Endothelial cell of umbilical vein (primary cell): ENCODE results near the gene ZSWIM6. TPM values are rescaled to one million over a fixed set of nuclear protein-coding genes. Genes with fewer than 3 reads are reported as not detected.

Source experiments
- BruUV-seq: library from RNA; stranded (reverse); fragments of 400-500 nt; replicated peaks from 2 replicates; lab custom pipeline; 2021; lab: Mats Ljungman, UMichigan
- CTCF ChIA-PET: fragments of 300-600, 350-600 bp; sonication (Branson Sonifier 250); formaldehyde crosslinking; loops from one replicate; lab custom pipeline; 2021; ENCODE audit warnings: antibody characterized with exemption, inconsistent platforms; lab: Charles Lee
- POLR2A ChIA-PET: fragments of 300-600, 350-600 bp; sonication (Branson Sonifier 250); formaldehyde crosslinking; loops from one replicate; lab custom pipeline; 2021; ENCODE audit warnings: antibody characterized with exemption, inconsistent platforms; lab: Charles Lee
- DNase-seq: peaks from one replicate; pipeline ENCODE4 v3.0.0-alpha.2; 2011; ENCODE audit warnings: low read depth, low spot score
- FAIRE-seq: peaks from 2 replicates; lab custom pipeline; 2011; peaks lifted over from hg19 to GRCh38; lab: Jason Lieb, UNC
- H2AFZ ChIP-seq: 2 replicates; pipeline ENCODE4 v1.6.0; 2012; ENCODE audit warnings: low read depth, low read length, control low read depth, inconsistent platforms
- H3K27ac ChIP-seq: 2 replicates; pipeline ENCODE4 v1.5.1; 2011; ENCODE audit warnings: low read depth, mild to moderate bottlenecking, control low read depth, low read length, moderate library complexity; ENCODE audit not compliant: insufficient read depth
- H3K27me3 ChIP-seq, 2 experiments: 2 replicates each; pipeline versions ENCODE4 v1.6.0 to v1.6.1; 2011; ENCODE audit warnings: low read length in 2 of 2, mixed read lengths in 1 of 2; ENCODE audit not compliant: control insufficient read depth in 2 of 2, insufficient read depth in 2 of 2
- H3K36me3 ChIP-seq, 2 experiments: 2 replicates in 1 of 2; 3 replicates in 1 of 2; pipeline ENCODE4 v1.5.1; 2011; ENCODE audit warnings: low read length in 2 of 2, mild to moderate bottlenecking in 1 of 2, moderate library complexity in 1 of 2; ENCODE audit not compliant: control insufficient read depth in 2 of 2, insufficient read depth in 2 of 2; ENCODE audit errors: extremely low read depth in 1 of 2
- H3K4me1 ChIP-seq: 3 replicates; pipeline ENCODE4 v1.5.1; 2011; ENCODE audit warnings: mild to moderate bottlenecking, low read length; ENCODE audit not compliant: control insufficient read depth, insufficient read depth; ENCODE audit errors: extremely low read depth
- H3K4me2 ChIP-seq: 2 replicates; pipeline ENCODE4 v1.6.1; 2011; ENCODE audit warnings: low read length, control low read depth, mixed read lengths; ENCODE audit not compliant: insufficient read depth
- H3K4me3 ChIP-seq, 3 experiments: fragments of 200-600 bp in 1 of 3; sonication (generic), shearing (Covaris generic) in 1 of 3; replicated peaks in 1 of 3; 2 replicates each; pipeline ENCODE4 v1.5.1; 2011 to 2016; ENCODE audit warnings: control low read depth in 3 of 3, low read length in 3 of 3, mild to moderate bottlenecking in 2 of 3, inconsistent platforms in 1 of 3, low read depth in 1 of 3, moderate library complexity in 1 of 3; ENCODE audit not compliant: insufficient read depth in 1 of 3
- H3K79me2 ChIP-seq: 2 replicates; pipeline ENCODE4 v1.6.0; 2012; ENCODE audit warnings: low read length, inconsistent platforms; ENCODE audit not compliant: control insufficient read depth, insufficient read depth
- H3K9ac ChIP-seq: replicated peaks from 2 replicates; pipeline ENCODE3; 2011; ENCODE audit warnings: low read length, control low read depth; ENCODE audit not compliant: insufficient read depth; ENCODE audit errors: extremely low read depth
- H3K9me1 ChIP-seq: replicated peaks from 3 replicates; pipeline ENCODE4 v1.6.0; 2011; ENCODE audit warnings: mild to moderate bottlenecking, low read length; ENCODE audit not compliant: control insufficient read depth, insufficient read depth; ENCODE audit errors: extremely low read depth
- H3K9me3 ChIP-seq: replicated peaks from 2 replicates; pipeline ENCODE4 v1.5.1; 2012; ENCODE audit warnings: low read length, inconsistent platforms; ENCODE audit not compliant: control insufficient read depth, insufficient read depth
- H4K20me1 ChIP-seq: replicated peaks from 2 replicates; pipeline ENCODE3; 2011; ENCODE audit warnings: mild to moderate bottlenecking, low read length; ENCODE audit not compliant: control insufficient read depth, insufficient read depth; ENCODE audit errors: extremely low read depth
- CTCF ChIP-seq, 2 donors: IDR thresholded peaks; 1 replicate in 1 of 2; 2 replicates in 1 of 2; pipeline ENCODE4 v1.5.1; 2011; ENCODE audit warnings: low read length in 2 of 2, mild to moderate bottlenecking in 2 of 2, moderate library complexity in 2 of 2, control low read depth in 1 of 2, inconsistent platforms in 1 of 2, low read depth in 1 of 2; ENCODE audit not compliant: insufficient read depth in 1 of 2; ENCODE audit errors: extremely low read depth in 1 of 2
- EZH2 ChIP-seq: IDR thresholded peaks from 2 replicates; pipeline ENCODE4 v1.6.1; 2012; ENCODE audit warnings: borderline replicate concordance, low read depth, mild to moderate bottlenecking, moderate library complexity, low read length, inconsistent platforms; ENCODE audit not compliant: severe bottlenecking
- FOS ChIP-seq: IDR thresholded peaks from 2 replicates; pipeline ENCODE4 v1.6.1; 2011; ENCODE audit warnings: mild to moderate bottlenecking, low read length, moderate library complexity, borderline replicate concordance; ENCODE audit not compliant: insufficient read depth
- GATA2 ChIP-seq: IDR thresholded peaks from 2 replicates; pipeline ENCODE4 v1.7.0; 2011; ENCODE audit warnings: low read depth, mild to moderate bottlenecking, moderate library complexity, mixed read lengths, low read length; ENCODE audit not compliant: insufficient read length, insufficient read depth
- JUN ChIP-seq: IDR thresholded peaks from 2 replicates; pipeline ENCODE4 v1.6.1; 2011; ENCODE audit warnings: borderline replicate concordance, low read depth; ENCODE audit not compliant: insufficient read length, insufficient read depth
- MAX ChIP-seq: IDR thresholded peaks from 2 replicates; pipeline ENCODE4 v1.6.1; 2011; ENCODE audit not compliant: insufficient read depth, insufficient read length
- MYC ChIP-seq: IDR thresholded peaks from one replicate; pipeline ENCODE4 v1.6.1; 2011; ENCODE audit warnings: mild to moderate bottlenecking, low read depth, low read length
- POLR2A ChIP-seq: IDR thresholded peaks from 2 replicates; pipeline ENCODE4 v1.6.1; 2012; ENCODE audit warnings: low read depth, mild to moderate bottlenecking, control low read depth, low read length
- POLR2AphosphoS5 ChIP-seq: IDR thresholded peaks from 2 replicates; pipeline ENCODE4 v1.6.1; 2012; ENCODE audit warnings: low read depth, mild to moderate bottlenecking, control low read depth, low read length, moderate library complexity; ENCODE audit not compliant: insufficient read depth
- dilution Hi-C: fragments of 300-500 bp; cut with MboI; formaldehyde crosslinking; loops from one replicate; pipeline ENCODE4 v1.15.0; 2019; ENCODE audit warnings: low sequenced_read_pairs; ENCODE audit not compliant: extremely low pct_ligation_motif_present
- intact Hi-C: fragments of 100-400 bp; cut with micrococcal nuclease; formaldehyde crosslinking; loops from one replicate; pipeline ENCODE4 v1.10.0; 2022
- polyA plus RNA-seq, 4 experiments: library from polyadenylated mRNA; depleted of rRNA in 3 of 4; stranded (reverse) in 3 of 4; unstranded in 1 of 4; fragments of >200 nt; gene quantifications; 2 replicates each; pipeline versions ENCODE4 v1.2.1 to v1.2.3, GENCODE V29; 2011 to 2012; ENCODE audit warnings: missing spikeins in 1 of 4
- total RNA-seq: library from RNA; stranded (reverse); gene quantifications from 2 replicates; pipeline ENCODE4 v1.2.3, GENCODE V29; 2021

The ZSWIM6 gene
- total and polyA plus RNA-seq, 2 donors (not counting 3 experiments of a cell fraction or from before 2014, with no cell fraction given), result 14.9 to 25.3 TPM

- no peaks in the 10 kb centered on the region for H3K4me1 ChIP-seq
- dilution Hi-C loops, result no loop called here
- no peak overlapping the region for H3K9ac ChIP-seq
- H3K9me3 ChIP-seq, result peaks cover 2% of the 10 kb centered on the region
- H3K27ac ChIP-seq, result no peak overlapping the region
- no peak overlapping the region for H2AFZ ChIP-seq
- H3K4me3 ChIP-seq, result no peak overlapping the region
- H3K9me1 ChIP-seq, result no peaks in the 10 kb centered on the region
- peaks cover 97% of the 10 kb centered on the region for H3K79me2 ChIP-seq
- ChIA-PET CTCF (interaction anchor here (0.9 to 1.5 kb wide), 2 partner anchors 10 to 56 kb away, joined by 3 read pairs; no protein-coding TSS in a partner anchor), POLR2A (interaction anchor here (0.6 to 0.7 kb wide), 2 partner anchors 21 to 135 kb away, joined by 3 to 4 read pairs; no protein-coding TSS in a partner anchor)
- TF ChIP-seq CTCF (IDR thresholded peaks at IDR 0.05; ENCODE audit: extremely low read depth in 1 of 2, insufficient read depth in 1 of 2, low read depth in 1 of 2, low read length in 2 of 2) (no peak), MAX (no peak), POLR2A (no peak), POLR2AphosphoS5 (no peak), FOS (no peak), GATA2 (no peak), EZH2 (no peak), MYC (no peak), JUN (no peak)
- no TSS peak for BruUV-seq
- H3K27me3 ChIP-seq, result no peaks in the 10 kb centered on the region
- DNase-seq (no peak), FAIRE-seq (no peak)
- intact Hi-C loops, result no loop called here
- no peaks in the 10 kb centered on the region for H3K36me3 ChIP-seq
- H4K20me1 ChIP-seq, result peaks cover 30% of the 10 kb centered on the region
- H3K4me2 ChIP-seq, result no peak overlapping the region
These were observed 20.6 kb downstream of the ZSWIM6 start for GRCh38 chr5:61352612-61353156.
